Upper lobe of left lung (tissue), 6 donors: ENCODE results near the gene ZDHHC8. TPM values are rescaled to one million over a fixed set of nuclear protein-coding genes. Genes with fewer than 3 reads are reported as not detected.

Source experiments
- ATAC-seq, 2 donors: fragments of 200-7000 bp; cut with Tn5 transposase; one replicate each; pipeline ENCODE4 v1.9.1; 2022; ENCODE audit warnings: mild to moderate bottlenecking in 2 of 2, moderate library complexity in 2 of 2; ENCODE audit not compliant: low FRiP score in 2 of 2
- DNase-seq, 2 donors: peaks; one replicate each; pipeline ENCODE4 v3.0.0-alpha.2; 2019 to 2020
- H3K27ac ChIP-seq, 4 donors: fragments of 200-600 bp; sonication (generic); one replicate each; pipeline ENCODE4 v1.5.1; 2016 to 2019
- H3K27me3 ChIP-seq, 4 donors: fragments of 200-600 bp; sonication (generic); one replicate each; pipeline ENCODE4 v1.5.1; 2017 to 2019
- H3K36me3 ChIP-seq, 4 donors: fragments of 200-600 bp; sonication (generic); one replicate each; pipeline ENCODE4 v1.5.1; 2016 to 2019
- H3K4me1 ChIP-seq, 4 donors: fragments of 200-600 bp; sonication (generic); one replicate each; pipeline ENCODE4 v1.5.1; 2018 to 2019
- H3K4me3 ChIP-seq, 4 donors: fragments of 200-600 bp; sonication (generic); one replicate each; pipeline ENCODE4 v1.5.1; 2017 to 2019; ENCODE audit warnings: mild to moderate bottlenecking in 2 of 4, moderate library complexity in 1 of 4
- H3K9me3 ChIP-seq, 4 donors: fragments of 200-600 bp; sonication (generic); one replicate each; pipeline ENCODE4 v1.5.1; 2018 to 2019
- CTCF ChIP-seq, 6 experiments: fragments of 450-650 bp in 4 of 6; fragments of 200-600 bp in 2 of 6; sonication (generic) in 2 of 6; IDR thresholded peaks; one replicate each; pipeline ENCODE4 v1.5.1; 2016 to 2019; ENCODE audit warnings: antibody characterized with exemption in 6 of 6
- EP300 ChIP-seq, 4 donors: sonication (generic); formaldehyde crosslinking; IDR thresholded peaks; one replicate each; pipeline ENCODE4 v1.5.1; 2017; ENCODE audit warnings: antibody characterized with exemption in 4 of 4, control low read depth in 2 of 4
- POLR2A ChIP-seq, 4 donors: fragments of 450-650 bp; IDR thresholded peaks; one replicate each; pipeline ENCODE4 v1.5.1; 2016 to 2017; ENCODE audit warnings: antibody characterized with exemption in 4 of 4, mild to moderate bottlenecking in 2 of 4
- POLR2AphosphoS5 ChIP-seq, 2 donors: sonication (generic); formaldehyde crosslinking; IDR thresholded peaks; one replicate each; pipeline ENCODE4 v1.5.1; 2017; ENCODE audit warnings: antibody characterized with exemption in 2 of 2
- WGBS, 2 donors: methylation state at CpG; one replicate each; pipeline ENCODE4 v1.1.5; 2017 to 2018; 5-methylcytosine and 5-hydroxymethylcytosine counted together
- total RNA-seq, 6 donors: library from RNA; depleted of rRNA in 4 of 6; stranded (reverse); fragments of >200 nt in 4 of 6; gene quantifications; one replicate each; pipeline versions ENCODE4 v1.1.0 to v1.2.1, GENCODE V29; 2016 to 2021
- donor health status: DM: no; HTN: no; CAD: no; lungs with moderate emphysema.
- donor health status: DM: no; HTN: yes; CAD: no; lungs with severe emphysema.

The ZDHHC8 gene
- total RNA-seq, 6 donors from 2014 or later: 19.5 to 87.1 (median 63.9) TPM

DNA sequence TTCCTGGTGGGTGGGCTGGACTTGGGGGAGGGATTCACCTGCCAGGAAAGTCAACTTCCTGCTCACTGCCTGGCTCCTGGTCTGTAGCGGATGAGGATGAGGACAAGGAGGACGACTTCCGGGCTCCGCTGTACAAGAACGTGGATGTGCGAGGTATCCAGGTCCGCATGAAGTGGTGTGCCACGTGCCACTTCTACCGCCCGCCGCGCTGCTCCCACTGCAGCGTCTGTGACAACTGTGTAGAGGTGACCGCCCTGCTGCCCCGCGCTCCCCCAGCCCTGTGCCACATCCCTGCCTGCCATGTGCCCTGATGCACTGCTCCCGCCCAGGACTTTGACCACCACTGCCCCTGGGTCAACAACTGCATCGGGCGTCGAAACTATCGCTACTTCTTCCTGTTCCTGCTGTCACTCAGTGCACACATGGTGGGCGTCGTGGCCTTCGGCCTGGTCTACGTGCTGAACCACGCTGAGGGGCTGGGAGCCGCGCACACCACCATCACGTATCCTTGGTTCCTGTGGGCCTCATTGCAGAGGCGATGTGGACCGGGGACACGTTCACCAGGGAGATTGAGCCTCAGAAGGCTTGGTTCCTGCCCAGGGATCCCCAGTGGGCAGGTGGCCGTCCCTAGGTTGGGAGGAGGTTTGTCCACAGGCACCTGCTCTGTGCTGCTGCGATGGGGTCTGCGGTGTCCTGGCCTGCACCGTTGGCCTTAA is 7.9 kb downstream of the ZDHHC8 start:
- Histone ChIP-seq H3K9me3 (no peaks in the 10 kb centered on the region), H3K27me3 (no peaks in the 10 kb centered on the region), H3K36me3 (peaks cover 0 to 45% (median 24%) of the 10 kb centered on the region in 4 donors), H3K4me3 (no peak overlapping the region), H3K4me1 (peaks cover 21 to 43% (median 29%) of the 10 kb centered on the region in 4 donors), H3K27ac (no peak overlapping the region)
- ATAC-seq (no peak), DNase-seq (peak in 1 of 2 donors; percentile 75)
- no peak for TF ChIP-seq EP300 (IDR thresholded peaks at IDR 0.05)
- TF ChIP-seq POLR2AphosphoS5 (IDR thresholded peaks at IDR 0.05): no peak
- no peak for TF ChIP-seq POLR2A (IDR thresholded peaks at IDR 0.05)
- no peak for TF ChIP-seq CTCF (IDR thresholded peaks at IDR 0.05)
- WGBS, 2 donors: 92 to 94% methylated on average over 10 to 35 of the region's 36 CpGs

DNA sequence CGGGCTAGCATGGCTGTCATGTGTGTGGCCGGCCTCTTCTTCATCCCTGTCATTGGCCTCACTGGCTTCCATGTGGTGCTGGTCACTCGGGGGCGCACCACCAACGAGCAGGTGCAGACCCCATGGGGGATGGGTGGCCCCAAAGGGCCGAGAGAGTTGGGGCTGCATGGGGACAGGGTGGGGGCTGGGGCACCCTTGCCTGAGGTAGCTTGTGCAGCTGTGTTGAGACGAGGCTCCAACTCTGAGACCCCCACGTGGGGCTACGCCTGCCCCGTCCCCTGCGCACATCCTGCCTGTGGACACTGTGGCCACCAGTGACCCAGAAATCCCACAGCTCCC is 8.5 kb downstream of the ZDHHC8 start:
- WGBS, 2 donors: 93% methylated on average over 10 of the region's 11 CpGs; no CpG with 5 or more reads in 1 of the 2 donors
- no peak overlapping the region for H3K27ac ChIP-seq
- no peak for TF ChIP-seq EP300 (IDR thresholded peaks at IDR 0.05)
- TF ChIP-seq POLR2A (IDR thresholded peaks at IDR 0.05): no peak
- TF ChIP-seq CTCF (IDR thresholded peaks at IDR 0.05): no peak
- TF ChIP-seq POLR2AphosphoS5 (IDR thresholded peaks at IDR 0.05): no peak
- no peaks in the 10 kb centered on the region for H3K27me3 ChIP-seq
- DNase-seq (no peak), ATAC-seq (no peak)
- no peak overlapping the region for H3K4me3 ChIP-seq
- peaks cover 21 to 38% (median 28%) of the 10 kb centered on the region in 4 donors for H3K4me1 ChIP-seq
- peaks cover 0 to 46% (median 24%) of the 10 kb centered on the region in 4 donors for H3K36me3 ChIP-seq
- no peaks in the 10 kb centered on the region for H3K9me3 ChIP-seq

DNA sequence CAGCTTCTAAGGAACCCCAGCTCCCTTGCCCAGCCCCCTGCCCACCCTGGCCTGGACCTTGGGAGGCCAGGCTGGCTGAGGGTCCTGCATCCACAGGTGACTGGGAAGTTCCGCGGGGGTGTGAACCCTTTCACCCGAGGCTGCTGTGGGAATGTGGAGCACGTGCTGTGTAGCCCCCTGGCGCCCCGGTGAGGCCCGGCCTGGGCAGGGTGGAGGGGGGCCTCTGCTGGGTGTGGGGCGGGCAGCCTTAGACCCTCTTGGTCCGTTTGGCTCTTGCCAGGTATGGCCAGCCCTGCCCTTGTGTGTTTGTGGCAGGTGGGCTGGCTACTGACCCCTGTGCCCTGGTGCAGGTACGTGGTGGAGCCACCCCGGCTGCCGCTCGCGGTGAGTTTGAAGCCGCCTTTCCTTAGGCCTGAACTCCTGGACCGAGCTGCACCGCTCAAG is 8.9 kb downstream of the ZDHHC8 start:
- Histone ChIP-seq H3K27me3 (no peaks in the 10 kb centered on the region), H3K9me3 (no peaks in the 10 kb centered on the region), H3K36me3 (peaks cover 0 to 50% (median 26%) of the 10 kb centered on the region in 4 donors), H3K4me3 (no peak overlapping the region), H3K27ac (no peak overlapping the region), H3K4me1 (peaks cover 21 to 33% (median 24%) of the 10 kb centered on the region in 4 donors)
- ATAC-seq (no peak), DNase-seq (peak in 1 of 2 donors; percentile 78)
- WGBS, 2 donors: 90 to 98% methylated on average over 10 to 17 of the region's 17 CpGs
- TF ChIP-seq POLR2A (IDR thresholded peaks at IDR 0.05) (no peak), EP300 (IDR thresholded peaks at IDR 0.05) (no peak), CTCF (IDR thresholded peaks at IDR 0.05) (no peak), POLR2AphosphoS5 (IDR thresholded peaks at IDR 0.05) (no peak)

DNA sequence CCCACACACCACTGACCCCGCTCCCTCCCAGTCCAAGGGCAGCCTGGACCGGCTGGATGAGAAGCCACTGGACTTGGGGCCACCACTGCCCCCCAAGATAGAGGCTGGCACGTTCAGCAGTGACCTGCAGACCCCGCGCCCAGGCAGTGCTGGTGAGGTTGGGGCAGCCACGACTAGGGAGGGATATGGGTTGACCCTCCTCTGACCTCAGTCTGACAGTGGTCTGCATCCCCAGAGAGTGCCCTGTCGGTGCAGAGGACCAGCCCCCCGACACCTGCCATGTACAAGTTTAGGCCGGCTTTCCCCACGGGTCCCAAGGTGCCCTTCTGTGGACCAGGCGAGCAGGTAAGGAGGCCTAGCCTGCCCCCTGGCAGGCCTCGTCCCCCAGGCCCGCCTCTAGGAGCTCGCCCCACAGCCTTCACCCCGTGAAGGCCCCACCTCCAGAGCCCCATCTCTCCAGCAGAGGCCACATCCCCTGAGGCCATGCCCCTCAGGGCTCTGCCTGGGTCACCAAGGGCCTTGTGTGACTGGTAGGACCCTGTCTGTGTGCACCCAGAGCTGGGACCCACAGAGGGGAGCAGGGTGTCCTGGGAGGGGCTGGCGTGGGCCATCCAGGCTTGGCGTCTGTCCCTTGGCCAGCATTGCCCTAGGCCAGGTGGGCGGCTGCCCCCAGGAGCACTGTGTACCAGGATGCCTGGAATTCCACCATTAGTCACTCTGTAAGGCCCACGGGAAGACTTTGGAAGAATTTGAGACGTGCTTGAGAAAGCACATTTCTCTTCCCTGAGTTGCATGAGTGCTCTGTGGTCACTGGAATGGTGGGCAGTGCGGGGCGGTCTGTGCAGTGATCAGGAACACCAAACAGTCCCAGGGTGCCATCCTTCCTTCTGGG is 9.8 kb downstream of the ZDHHC8 start:
- DNase-seq (peak in 1 of 2 donors; percentile 67), ATAC-seq (no peak)
- H3K4me3 ChIP-seq: no peak overlapping the region
- whole genome bisulfite sequencing, 2 donors: 90% methylated on average over 22 of the region's 22 CpGs; no CpG with 5 or more reads in 1 of the 2 donors
- peaks cover 14 to 24% (median 16%) of the 10 kb centered on the region in 4 donors for H3K4me1 ChIP-seq
- no peaks in the 10 kb centered on the region for H3K9me3 ChIP-seq
- TF ChIP-seq EP300 (IDR thresholded peaks at IDR 0.05): no peak
- no peak for TF ChIP-seq POLR2A (IDR thresholded peaks at IDR 0.05)
- no peak for TF ChIP-seq POLR2AphosphoS5 (IDR thresholded peaks at IDR 0.05)
- TF ChIP-seq CTCF (IDR thresholded peaks at IDR 0.05): no peak
- peaks cover 0 to 55% (median 28%) of the 10 kb centered on the region in 4 donors for H3K36me3 ChIP-seq
- no peak overlapping the region for H3K27ac ChIP-seq
- H3K27me3 ChIP-seq: no peaks in the 10 kb centered on the region
